PFSK-1 (cell line): ENCODE results near the gene COL8A1.

Source experiments
- FOXP2 ChIP-seq: optimal IDR thresholded peaks from 2 replicates; pipeline ENCODE3; 2011; ENCODE audit warnings: borderline replicate concordance, control low read depth, inconsistent platforms; ENCODE audit not compliant: insufficient read depth; ENCODE audit errors: extremely low read length, extremely low read depth
- POLR2AphosphoS5 ChIP-seq: IDR thresholded peaks from 2 replicates; pipeline ENCODE4 v1.6.1; 2012; ENCODE audit warnings: low read depth, mild to moderate bottlenecking, control low read depth, low read length, moderate library complexity
- REST ChIP-seq, 2 experiments: IDR thresholded peaks; 2 replicates each; pipeline versions ENCODE4 v1.6.1 to v1.8.0; 2011 to 2012; ENCODE audit warnings: low read depth in 2 of 2, low read length in 2 of 2, control low read depth in 1 of 2, inconsistent platforms in 1 of 2, mild to moderate bottlenecking in 1 of 2, moderate library complexity in 1 of 2; ENCODE audit not compliant: insufficient read depth in 1 of 2
- SIN3A ChIP-seq: IDR thresholded peaks from 2 replicates; pipeline ENCODE4 v1.6.1; 2012; ENCODE audit warnings: mild to moderate bottlenecking, low read length, moderate library complexity, borderline replicate concordance; ENCODE audit not compliant: insufficient read depth
- TAF1 ChIP-seq: IDR thresholded peaks from 2 replicates; pipeline ENCODE4 v1.6.1; 2012; ENCODE audit warnings: low read length, control low read depth, borderline replicate concordance; ENCODE audit not compliant: insufficient read depth

The COL8A1 gene

DNA sequence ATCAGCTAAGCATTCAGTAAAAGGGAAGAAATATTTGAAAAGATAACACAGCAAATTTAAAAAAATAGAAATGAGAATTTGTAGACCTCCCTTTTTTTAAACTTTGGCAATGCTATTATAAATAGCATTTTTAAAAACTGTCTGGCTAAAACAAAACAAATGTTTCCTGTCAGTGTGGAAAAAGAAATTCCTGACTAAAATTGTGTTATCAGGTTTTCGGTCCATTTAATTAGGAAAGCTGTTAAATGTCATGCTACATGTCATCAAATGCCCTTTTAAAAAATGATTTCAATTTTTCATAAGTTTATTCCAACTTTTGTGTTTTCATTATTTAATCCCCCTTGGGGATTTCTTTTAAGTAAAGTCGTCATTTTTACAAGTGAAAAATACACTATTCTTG lies 29.6 kb downstream of the COL8A1 start:
- TF ChIP-seq SIN3A, result no peak
- TF ChIP-seq REST (IDR thresholded peaks at IDR 0.05; ENCODE audit: insufficient read depth in 1 of 2, low read depth in 2 of 2, low read length in 2 of 2), result no peak
- no peak for TF ChIP-seq TAF1
- no peak for TF ChIP-seq FOXP2
- TF ChIP-seq POLR2AphosphoS5, result no peak

- no peak for TF ChIP-seq POLR2AphosphoS5
- no peak for TF ChIP-seq TAF1
- TF ChIP-seq SIN3A, result no peak
- no peak for TF ChIP-seq REST (IDR thresholded peaks at IDR 0.05; ENCODE audit: insufficient read depth in 1 of 2, low read depth in 2 of 2, low read length in 2 of 2)
These were observed 31.6 kb downstream of the COL8A1 start for GRCh38 chr3:99669879-99670555.

GRCh38 chr3:99670556-99670950 lies 32.2 kb downstream of the COL8A1 start:
- no peak for TF ChIP-seq REST (IDR thresholded peaks at IDR 0.05; ENCODE audit: insufficient read depth in 1 of 2, low read depth in 2 of 2, low read length in 2 of 2)
- TF ChIP-seq FOXP2, result no peak
- TF ChIP-seq TAF1, result no peak
- TF ChIP-seq POLR2AphosphoS5, result no peak
- no peak for TF ChIP-seq SIN3A

- TF ChIP-seq SIN3A (no peak), FOXP2 (no peak), TAF1 (no peak), REST (IDR thresholded peaks at IDR 0.05; ENCODE audit: insufficient read depth in 1 of 2, low read depth in 2 of 2, low read length in 2 of 2) (no peak), POLR2AphosphoS5 (no peak)
These were observed 35.8 kb downstream of the COL8A1 start for GRCh38 chr3:99674086-99674789.
